Caco-2 (cell line): Measurements from ENCODE around the gene PTN. TPM values are rescaled to one million over a fixed set of nuclear protein-coding genes. Genes with fewer than 3 reads are reported as not detected.

Experiments used
- BruUV-seq: library from RNA; stranded (reverse); fragments of 400-500 nt; replicated peaks from 2 replicates; lab custom pipeline; 2021; lab: Mats Ljungman, UMichigan
- CTCF ChIA-PET: fragments of 300-600 bp; sonication (Branson Sonifier 250); formaldehyde crosslinking; loops from one replicate; lab custom pipeline; 2022; ENCODE audit warnings: antibody characterized with exemption; lab: Charles Lee
- POLR2A ChIA-PET: fragments of 300-600 bp; sonication (Branson Sonifier 250); formaldehyde crosslinking; loops from one replicate; lab custom pipeline; 2022; ENCODE audit warnings: antibody characterized with exemption; lab: Charles Lee
- DNase-seq, 2 experiments: peaks; one replicate each; pipeline versions ENCODE4 v3.0.0 to v3.0.0-alpha.2; 2020 to 2022
- H3K27me3 ChIP-seq: replicated peaks from 2 replicates; pipeline ENCODE4 v1.6.0; 2011; ENCODE audit warnings: low read length; ENCODE audit not compliant: control insufficient read depth, insufficient read depth
- H3K36me3 ChIP-seq: 2 replicates; pipeline ENCODE4 v1.5.1; 2011; ENCODE audit warnings: low read length; ENCODE audit not compliant: control insufficient read depth, insufficient read depth
- H3K4me1 ChIP-seq: fragments of 250-450 bp; sonication (Bioruptor Pico); 2 replicates; pipeline ENCODE4 v1.5.1; 2020; ENCODE audit warnings: mild to moderate bottlenecking
- H3K4me3 ChIP-seq: 2 replicates; pipeline ENCODE4 v1.5.1; 2011; ENCODE audit warnings: low read depth, mild to moderate bottlenecking, control low read depth, low read length
- H3K9me3 ChIP-seq: fragments of 250-450 bp; sonication (Bioruptor Pico); 2 replicates; pipeline ENCODE4 v1.5.1; 2020; ENCODE audit warnings: mild to moderate bottlenecking, moderate library complexity
- H3K27ac Mint-ChIP-seq: one replicate; pipeline ENCODE4 v1.8.0; 2022; ENCODE audit warnings: mixed read lengths; ENCODE audit not compliant: unreplicated experiment
- H3K27me3 Mint-ChIP-seq: one replicate; pipeline ENCODE4 v1.8.0; 2022; ENCODE audit warnings: mixed read lengths; ENCODE audit not compliant: insufficient read depth, unreplicated experiment
- H3K36me3 Mint-ChIP-seq: one replicate; pipeline ENCODE4 v1.8.0; 2022; ENCODE audit warnings: mild to moderate bottlenecking, mixed read lengths; ENCODE audit not compliant: insufficient read depth, unreplicated experiment
- H3K4me1 Mint-ChIP-seq: one replicate; pipeline ENCODE4 v1.8.0; 2022; ENCODE audit warnings: low read depth, mixed read lengths; ENCODE audit not compliant: unreplicated experiment
- H3K4me3 Mint-ChIP-seq: one replicate; pipeline ENCODE4 v1.8.0; 2022; ENCODE audit warnings: mild to moderate bottlenecking, moderate library complexity, mixed read lengths; ENCODE audit not compliant: unreplicated experiment
- H3K9me3 Mint-ChIP-seq: one replicate; pipeline ENCODE4 v1.8.0; 2022; ENCODE audit warnings: mixed read lengths; ENCODE audit not compliant: unreplicated experiment
- intact Hi-C: fragments of 100-400 bp; cut with micrococcal nuclease; formaldehyde crosslinking; loops from one replicate; pipeline ENCODE4 v1.10.0; 2022; ENCODE audit not compliant: unreplicated experiment
- total RNA-seq: library from RNA; stranded (reverse); gene quantifications from 2 replicates; pipeline ENCODE4 v1.2.3, GENCODE V29; 2022
- TF ChIP-seq, protein P1 (sequence below), 2 experiments: fragments of 200-600 bp in 1 of 2; IDR thresholded peaks; 1 replicate in 1 of 2; 2 replicates in 1 of 2; pipeline versions ENCODE4 v1.5.1 to v1.8.0; 2011 to 2022; ENCODE audit warnings: antibody characterized with exemption in 1 of 2, control low read depth in 1 of 2, inconsistent platforms in 1 of 2, low read depth in 1 of 2, low read length in 1 of 2, mild to moderate bottlenecking in 1 of 2, moderate library complexity in 1 of 2; ENCODE audit not compliant: insufficient read depth in 1 of 2, severe bottlenecking in 1 of 2, unreplicated experiment in 1 of 2

The PTN gene
- total RNA-seq, 1 experiment from 2014 or later = 4.3 TPM

DNA sequence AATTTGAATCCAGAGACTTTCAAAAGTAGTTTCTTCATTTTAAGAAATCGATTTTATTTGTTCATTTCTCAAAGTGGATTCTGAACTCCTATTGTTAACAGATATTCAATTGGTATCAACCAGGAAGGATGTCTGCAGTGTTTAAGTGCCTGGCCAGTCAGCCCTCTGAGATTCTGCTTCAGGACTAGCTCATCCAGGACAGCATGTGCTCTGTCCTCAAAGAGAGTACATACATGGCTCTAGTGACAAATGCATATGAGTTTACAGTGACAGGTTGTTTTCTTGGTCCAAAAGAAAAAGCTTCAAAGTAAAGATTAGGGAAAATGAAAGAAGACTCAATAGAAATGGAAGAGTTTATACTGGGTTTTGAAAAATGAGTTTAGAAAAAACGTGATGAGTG, 8.4 kb upstream of the PTN start:
- TF ChIP-seq, protein P1, sequence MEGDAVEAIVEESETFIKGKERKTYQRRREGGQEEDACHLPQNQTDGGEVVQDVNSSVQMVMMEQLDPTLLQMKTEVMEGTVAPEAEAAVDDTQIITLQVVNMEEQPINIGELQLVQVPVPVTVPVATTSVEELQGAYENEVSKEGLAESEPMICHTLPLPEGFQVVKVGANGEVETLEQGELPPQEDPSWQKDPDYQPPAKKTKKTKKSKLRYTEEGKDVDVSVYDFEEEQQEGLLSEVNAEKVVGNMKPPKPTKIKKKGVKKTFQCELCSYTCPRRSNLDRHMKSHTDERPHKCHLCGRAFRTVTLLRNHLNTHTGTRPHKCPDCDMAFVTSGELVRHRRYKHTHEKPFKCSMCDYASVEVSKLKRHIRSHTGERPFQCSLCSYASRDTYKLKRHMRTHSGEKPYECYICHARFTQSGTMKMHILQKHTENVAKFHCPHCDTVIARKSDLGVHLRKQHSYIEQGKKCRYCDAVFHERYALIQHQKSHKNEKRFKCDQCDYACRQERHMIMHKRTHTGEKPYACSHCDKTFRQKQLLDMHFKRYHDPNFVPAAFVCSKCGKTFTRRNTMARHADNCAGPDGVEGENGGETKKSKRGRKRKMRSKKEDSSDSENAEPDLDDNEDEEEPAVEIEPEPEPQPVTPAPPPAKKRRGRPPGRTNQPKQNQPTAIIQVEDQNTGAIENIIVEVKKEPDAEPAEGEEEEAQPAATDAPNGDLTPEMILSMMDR (IDR thresholded peaks at IDR 0.05; ENCODE audit: insufficient read depth in 1 of 2, low read depth in 1 of 2, low read length in 1 of 2, severe bottlenecking in 1 of 2, unreplicated experiment in 1 of 2) = no peak
- Histone ChIP-seq H3K27me3 (no peaks in the 10 kb centered on the region), H3K4me3 (no peak overlapping the region), H3K9me3 (no peaks in the 10 kb centered on the region), H3K4me1 (no peaks in the 10 kb centered on the region), H3K36me3 (no peaks in the 10 kb centered on the region)
- no peaks in the 10 kb centered on the region for H3K36me3 Mint-ChIP-seq
- ChIA-PET CTCF (no interaction called here), POLR2A (no interaction called here)
- no TSS peak for BruUV-seq
- no peak overlapping the region for H3K27ac Mint-ChIP-seq
- no peaks in the 10 kb centered on the region for H3K9me3 Mint-ChIP-seq
- intact Hi-C loops = no loop called here
- H3K4me3 Mint-ChIP-seq = no peak overlapping the region
- no peak for DNase-seq
- no peaks in the 10 kb centered on the region for H3K4me1 Mint-ChIP-seq
- H3K27me3 Mint-ChIP-seq = peaks cover 3% of the 10 kb centered on the region

DNA sequence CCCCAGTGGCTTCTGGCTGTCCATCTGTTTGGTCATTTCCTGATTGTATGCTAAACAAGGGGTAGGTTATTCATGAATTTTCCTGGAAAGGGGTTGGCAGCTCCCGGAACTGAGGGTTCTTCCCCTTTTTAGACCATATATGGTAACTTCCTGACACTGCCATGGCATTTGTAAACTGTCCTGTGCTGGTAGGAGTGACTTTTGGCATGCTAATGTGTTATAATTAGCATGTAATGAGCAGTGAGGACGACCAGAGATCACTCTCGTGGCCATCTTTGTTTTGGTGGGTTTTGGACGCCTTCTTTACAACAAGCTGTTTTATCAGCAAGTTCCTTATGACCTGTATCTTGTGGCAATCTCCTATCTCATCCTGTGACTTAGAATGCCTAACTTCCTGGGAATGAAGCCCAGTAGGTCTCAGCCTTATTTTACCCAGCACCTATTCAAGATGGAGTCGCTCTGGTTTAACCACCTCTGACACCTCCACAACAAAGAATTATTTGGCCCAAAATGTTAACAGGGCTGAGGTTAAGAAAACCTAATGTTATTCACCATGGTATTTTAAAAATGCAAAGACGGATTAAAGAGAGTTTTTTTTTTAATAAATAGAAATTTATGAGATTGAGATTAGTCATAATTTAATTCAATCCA, 2.4 kb upstream of the PTN start:
- Mint-ChIP-seq H3K9me3 (no peaks in the 10 kb centered on the region), H3K4me1 (no peaks in the 10 kb centered on the region), H3K4me3 (no peak overlapping the region), H3K27me3 (peaks cover 9% of the 10 kb centered on the region), H3K27ac (no peak overlapping the region), H3K36me3 (no peaks in the 10 kb centered on the region)
- ChIA-PET CTCF (no interaction called here), POLR2A (no interaction called here)
- intact Hi-C loops = no loop called here
- no TSS peak for BruUV-seq
- no peaks in the 10 kb centered on the region for H3K9me3 ChIP-seq
- H3K27me3 ChIP-seq = no peaks in the 10 kb centered on the region
- H3K36me3 ChIP-seq = no peaks in the 10 kb centered on the region
- no peak overlapping the region for H3K4me3 ChIP-seq
- TF ChIP-seq, protein P1 (IDR thresholded peaks at IDR 0.05; ENCODE audit: insufficient read depth in 1 of 2, low read depth in 1 of 2, low read length in 1 of 2, severe bottlenecking in 1 of 2, unreplicated experiment in 1 of 2) = no peak
- no peaks in the 10 kb centered on the region for H3K4me1 ChIP-seq
- DNase-seq = no peak

DNA sequence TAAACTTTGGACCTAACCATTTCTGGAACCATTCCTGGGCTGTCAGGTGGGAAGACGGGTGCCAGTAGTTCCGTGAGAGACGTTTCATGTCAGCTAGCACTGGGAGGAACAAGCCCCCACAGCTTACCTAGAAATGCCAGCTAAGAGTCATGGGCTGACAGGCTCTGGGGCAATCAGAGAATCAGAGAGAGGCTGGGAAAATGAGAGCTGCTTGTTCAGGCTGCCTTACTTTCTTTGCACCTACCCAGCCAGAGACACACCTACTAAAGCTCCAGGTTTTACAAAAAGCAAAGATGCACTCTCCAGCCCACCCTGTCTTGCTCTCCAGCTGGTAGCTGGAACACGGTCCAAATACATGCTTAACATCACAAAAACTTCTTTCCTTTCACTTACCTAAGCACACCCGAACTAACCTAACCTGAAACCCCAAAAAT, 688 bp downstream of the PTN start:
- ChIA-PET POLR2A (no interaction called here), CTCF (no interaction called here)
- DNase-seq = no peak
- Histone ChIP-seq H3K4me1 (no peaks in the 10 kb centered on the region), H3K4me3 (no peak overlapping the region), H3K9me3 (no peaks in the 10 kb centered on the region), H3K36me3 (no peaks in the 10 kb centered on the region), H3K27me3 (no peaks in the 10 kb centered on the region)
- intact Hi-C loops = no loop called here
- no TSS peak for BruUV-seq
- TF ChIP-seq, protein P1 (IDR thresholded peaks at IDR 0.05; ENCODE audit: insufficient read depth in 1 of 2, low read depth in 1 of 2, low read length in 1 of 2, severe bottlenecking in 1 of 2, unreplicated experiment in 1 of 2) = no peak
- Mint-ChIP-seq H3K36me3 (no peaks in the 10 kb centered on the region), H3K27me3 (peaks cover 9% of the 10 kb centered on the region), H3K4me3 (peak overlapping the region; percentile 3), H3K27ac (no peak overlapping the region), H3K9me3 (no peaks in the 10 kb centered on the region), H3K4me1 (no peaks in the 10 kb centered on the region)
